Activated CD4-positive, alpha-beta T cell treated with anti-CD3 and anti-CD28 coated beads for 24 hours (primary cell): ENCODE measurements around the gene GOLGA1.
A peak's percentile ranks its signal among the peaks of the same experiment; 100 is the strongest.
"Not testable (repeated sequence)": the region's sequence is repeated elsewhere in the genome, so short reads cannot be mapped to it uniquely, and the experiment has no call there.

ENCODE experiments used
- DNase-seq, 2 donors: peaks; one replicate each; pipeline ENCODE4 v3.0.0-alpha.2; 2020; ENCODE audit warnings: low read depth in 2 of 2

GOLGA1 gene

GRCh38 chr9:124940894-124941678 lies at the start of gene GOLGA1:
Gene GOLGA1 (minus strand): TSS chr9:124941083. CDS start chr9:124938711, 2,372 bp downstream.
- DNase-seq, result peak; percentile 86

DNA sequence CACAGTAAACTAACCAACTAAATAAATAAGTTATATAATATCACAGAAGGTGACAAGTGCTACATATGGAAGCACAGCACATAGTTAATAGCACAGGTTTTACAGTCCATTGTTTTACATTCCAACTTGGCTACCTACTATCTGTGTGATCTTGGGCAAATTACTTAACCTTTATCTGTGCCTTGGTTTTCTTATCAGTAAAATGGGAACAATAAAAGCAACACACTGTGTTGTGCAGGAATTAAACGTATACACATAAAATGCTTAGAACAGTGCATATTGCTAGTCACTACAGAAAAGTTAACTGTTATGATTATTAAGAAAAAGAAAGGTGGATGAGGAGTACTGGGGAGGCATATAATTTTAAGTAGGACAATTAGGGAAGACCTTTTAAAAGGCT lies 42.8 kb upstream of the GOLGA1 start:
- DNase-seq, result no peak

DNA sequence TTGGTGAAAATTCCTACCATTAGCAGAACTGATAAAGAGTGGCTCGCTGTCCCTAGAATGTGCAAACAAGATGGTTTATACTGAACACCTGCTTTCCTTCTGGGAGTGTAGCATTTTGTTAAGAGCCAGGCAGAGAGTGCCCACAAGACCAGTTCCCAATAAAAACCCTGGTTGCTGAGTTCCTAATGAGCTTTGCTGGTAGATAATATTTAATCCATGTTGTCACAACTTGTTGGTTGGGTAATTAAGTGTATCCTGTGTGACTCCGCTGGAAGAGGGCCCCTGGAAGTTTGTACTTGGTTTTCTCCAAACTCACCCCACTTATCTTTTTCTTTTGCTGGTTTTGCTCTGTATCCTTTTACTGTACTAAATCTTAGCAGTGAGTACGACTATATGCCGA lies 39.5 kb upstream of the GOLGA1 start:
- DNase-seq, result no peak

DNA sequence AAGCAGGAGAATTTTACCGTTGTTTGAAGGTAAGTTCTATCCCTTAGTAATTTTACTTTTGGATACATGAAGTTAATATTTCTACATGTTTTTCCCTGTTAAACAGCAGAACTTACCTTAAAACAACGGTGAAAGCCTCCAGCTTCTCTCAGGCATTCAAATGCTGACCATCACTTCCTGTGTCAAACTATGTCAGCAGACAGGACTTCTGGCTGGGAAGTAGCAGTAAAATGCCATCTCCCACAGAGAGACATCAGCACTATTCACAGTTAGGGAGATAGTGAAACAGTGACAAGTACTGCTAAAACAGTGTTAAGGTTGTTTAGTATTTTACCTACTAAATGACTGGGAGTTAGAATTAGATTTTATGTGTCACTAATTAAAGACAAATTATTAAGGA lies 34.2 kb upstream of the GOLGA1 start:
- no peak for DNase-seq

- DNase-seq, result no peak
Observed at GRCh38 chr9:124973807-124974206, 32.9 kb upstream of the GOLGA1 start.

GRCh38 chr9:124972241-124972770 lies 31.4 kb upstream of the GOLGA1 start:
- DNase-seq, result no peak

DNA sequence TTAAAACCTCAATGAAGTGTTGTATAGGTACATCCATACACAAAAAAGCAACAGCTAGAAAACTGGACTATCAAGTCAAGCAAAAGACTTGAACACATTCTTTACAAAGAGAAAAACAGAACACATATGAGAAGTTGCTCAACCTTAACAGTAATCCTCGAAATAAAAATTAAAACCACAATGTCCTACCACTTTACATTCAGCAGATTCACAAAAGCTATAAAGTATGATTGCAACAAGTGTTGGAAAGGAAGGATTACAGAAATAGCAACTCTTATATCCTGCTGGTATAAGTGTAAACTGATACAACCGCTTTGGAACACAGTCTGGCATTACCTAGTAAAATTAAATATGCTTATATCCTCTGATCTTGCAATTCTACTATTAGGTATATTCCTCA lies 28.5 kb upstream of the GOLGA1 start:
- DNase-seq, result no peak

DNA sequence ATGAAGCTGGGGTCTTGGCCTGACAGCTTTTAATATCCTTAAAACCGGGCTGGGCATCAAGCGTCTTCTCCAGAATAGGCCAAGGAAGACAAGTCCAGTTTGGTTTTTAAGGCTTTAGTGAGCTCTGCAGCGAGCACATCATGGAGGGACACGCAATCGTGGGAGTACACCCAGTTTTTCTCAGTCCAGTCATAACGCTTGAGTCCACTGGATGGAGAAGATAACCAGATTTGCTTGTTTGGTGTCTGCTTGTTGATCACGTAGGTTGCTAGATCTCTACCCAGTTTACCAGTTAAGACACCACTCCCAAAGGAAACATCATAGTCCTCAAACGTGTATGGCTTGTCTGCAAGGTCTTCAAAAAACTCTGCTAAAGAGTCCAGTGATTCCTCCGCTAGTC lies 27.4 kb upstream of the GOLGA1 start:
- no peak for DNase-seq

GRCh38 chr9:124965775-124966568 lies 25.1 kb upstream of the GOLGA1 start:
- not testable (repeated sequence) for DNase-seq

GRCh38 chr9:124964604-124965003 lies 23.7 kb upstream of the GOLGA1 start:
- no peak for DNase-seq

- no peak for DNase-seq
Observed at GRCh38 chr9:124964056-124964455, 23.2 kb upstream of the GOLGA1 start.

GRCh38 chr9:124960409-124960752 lies 19.5 kb upstream of the GOLGA1 start:
- DNase-seq, result no peak

DNA sequence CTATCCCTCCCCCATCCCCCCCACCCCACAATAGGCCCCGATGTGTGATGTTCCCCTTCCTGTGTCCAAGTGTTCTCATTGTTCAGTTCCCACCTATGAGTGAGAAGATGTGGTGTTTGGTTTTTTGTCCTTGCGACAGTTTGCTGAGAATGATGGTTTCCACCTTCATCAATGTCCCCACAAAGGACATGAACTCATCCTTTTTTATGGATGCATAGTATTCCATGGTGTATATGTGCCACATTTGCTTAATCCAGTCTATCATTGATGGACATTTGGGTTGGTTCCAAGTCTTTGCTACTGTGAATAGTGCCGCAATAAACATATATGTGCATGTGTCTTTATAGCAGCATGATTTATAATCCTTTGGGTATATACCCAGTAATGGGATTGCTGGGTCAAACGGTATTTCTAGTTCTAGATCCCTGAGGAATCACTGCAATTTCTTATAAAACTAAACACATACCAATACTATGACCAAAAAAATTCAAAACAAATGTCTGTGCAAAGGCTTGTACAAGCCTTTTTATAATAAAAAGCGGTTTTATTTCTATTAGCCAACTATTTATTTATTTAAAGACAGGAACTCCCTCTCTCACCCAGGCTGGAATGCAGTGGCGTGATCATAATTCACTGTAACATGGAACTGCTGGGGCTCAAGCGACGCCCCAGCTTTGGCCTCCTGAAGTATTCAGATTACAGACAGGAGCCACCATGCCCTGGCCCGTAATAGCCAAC lies 19.0 kb upstream of the GOLGA1 start:
- DNase-seq, result not testable (repeated sequence)

DNA sequence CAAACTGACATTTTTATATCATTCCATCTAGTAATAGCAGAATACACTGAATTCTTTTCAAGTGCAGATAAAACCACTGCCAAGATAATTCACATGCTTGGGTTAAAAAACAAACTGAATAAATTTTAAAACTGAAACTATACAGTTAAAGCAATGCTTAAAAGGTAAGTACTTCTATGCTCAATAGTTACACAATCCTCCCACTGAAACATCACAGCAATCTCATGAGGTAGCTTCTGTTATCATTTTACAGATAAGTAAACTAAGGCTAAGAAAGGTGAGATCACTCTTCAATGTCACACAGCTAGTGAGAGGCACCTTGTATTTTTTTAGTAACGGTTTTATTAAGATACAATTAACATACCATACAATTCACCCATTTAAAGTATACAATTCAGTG lies 13.4 kb upstream of the GOLGA1 start:
- no peak for DNase-seq

GRCh38 chr9:124950050-124950718 lies 9.3 kb upstream of the GOLGA1 start:
- DNase-seq, result no peak

GRCh38 chr9:124949387-124949786 lies 8.5 kb upstream of the GOLGA1 start:
- DNase-seq, result no peak

DNA sequence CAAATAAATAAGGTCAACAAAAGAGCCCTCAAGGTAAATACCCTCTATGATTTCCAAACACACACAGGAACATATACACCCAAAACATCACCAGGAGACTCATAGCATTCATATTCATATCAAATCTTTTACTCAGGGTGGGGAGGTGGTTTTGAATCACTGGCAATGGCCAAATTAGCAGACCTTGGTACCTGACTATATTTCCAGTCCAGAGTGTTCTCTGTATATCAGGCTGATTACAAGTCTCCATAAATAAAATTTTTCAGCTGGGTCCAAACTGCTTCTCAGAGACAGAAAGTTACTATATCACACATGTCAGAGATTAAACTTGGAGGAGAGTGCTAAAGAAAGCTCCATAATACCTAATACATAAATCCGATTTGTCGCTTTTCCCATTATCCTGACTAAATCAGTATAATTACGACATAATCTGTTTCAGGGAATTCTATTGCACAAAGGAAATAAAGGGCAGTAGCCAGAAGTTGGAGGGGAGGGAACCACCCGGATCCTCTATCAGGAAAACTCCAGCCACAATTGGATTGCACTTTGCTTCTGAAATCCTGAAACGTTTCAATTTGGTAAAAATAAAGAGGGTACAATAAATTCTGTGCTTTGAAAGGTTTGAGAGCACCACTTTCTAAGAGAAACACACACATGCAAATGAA lies 7.0 kb upstream of the GOLGA1 start:
- no peak for DNase-seq

- no peak for DNase-seq
Observed at GRCh38 chr9:124946167-124946566, 5.3 kb upstream of the GOLGA1 start.

GRCh38 chr9:124941679-124942561 lies 1.0 kb upstream of the GOLGA1 start:
- DNase-seq, result peak; percentile 31 to 39

- DNase-seq, result no peak
Observed at GRCh38 chr9:124940521-124940893, 376 bp downstream of the GOLGA1 start.
